IPS DF 19.7 (cell line): ENCODE data around the gene SPTAN1.

Experiments used
- DNase-seq: peaks from one replicate; pipeline ENCODE4 v3.0.0-alpha.2; 2013; ENCODE audit warnings: low read depth, low spot score

SPTAN1 gene

GRCh38 chr9:128600099-128600498 is 47.7 kb downstream of the SPTAN1 start:
- DNase-seq: no peak

- no peak for DNase-seq
These were observed 51.3 kb downstream of the SPTAN1 start for GRCh38 chr9:128603697-128604096.

- DNase-seq: no peak
These were observed 55.4 kb downstream of the SPTAN1 start for GRCh38 chr9:128607642-128608350.

GRCh38 chr9:128610897-128611296 is 58.5 kb downstream of the SPTAN1 start:
- DNase-seq: no peak

GRCh38 chr9:128611600-128612394 is 59.4 kb downstream of the SPTAN1 start:
- DNase-seq: no peak

- no peak for DNase-seq
These were observed 62.3 kb downstream of the SPTAN1 start for GRCh38 chr9:128614728-128615127.

GRCh38 chr9:128615571-128615970 is 63.2 kb downstream of the SPTAN1 start:
- no peak for DNase-seq

- DNase-seq: no peak
These were observed 65.6 kb downstream of the SPTAN1 start for GRCh38 chr9:128617943-128618342.

GRCh38 chr9:128619127-128619526 is 66.7 kb downstream of the SPTAN1 start:
- DNase-seq: no peak

GRCh38 chr9:128619779-128620178 is 67.4 kb downstream of the SPTAN1 start:
- DNase-seq: no peak

- no peak for DNase-seq
These were observed 69.5 kb downstream of the SPTAN1 start for GRCh38 chr9:128621730-128622455.

GRCh38 chr9:128624566-128624965 is 72.2 kb downstream of the SPTAN1 start:
- DNase-seq: no peak

GRCh38 chr9:128625391-128626146 is 73.2 kb downstream of the SPTAN1 start:
- no peak for DNase-seq

GRCh38 chr9:128626181-128626580 is 73.8 kb downstream of the SPTAN1 start:
- no peak for DNase-seq

- DNase-seq: no peak
These were observed 74.8 kb downstream of the SPTAN1 start for GRCh38 chr9:128627127-128627715.

- no peak for DNase-seq
These were observed 75.5 kb downstream of the SPTAN1 start for GRCh38 chr9:128627906-128628305.

- DNase-seq: no peak
These were observed 76.2 kb downstream of the SPTAN1 start for GRCh38 chr9:128628471-128629048.

- DNase-seq: no peak
These were observed 76.7 kb downstream of the SPTAN1 start for GRCh38 chr9:128629136-128629535.

- DNase-seq: no peak
These were observed 77.6 kb downstream of the SPTAN1 start for GRCh38 chr9:128629852-128630545.

- no peak for DNase-seq
These were observed 79.2 kb downstream of the SPTAN1 start for GRCh38 chr9:128631636-128632035.
